Islet of Langerhans (tissue), 1 donor: ENCODE results near the gene DISC1.
"Not testable (repeated sequence)": the region's sequence is repeated elsewhere in the genome, so short reads cannot be mapped to it uniquely, and the experiment has no call there.

Source experiments
- FAIRE-seq: peaks from one replicate; lab custom pipeline; 2011; peaks lifted over from hg19 to GRCh38; lab: Jason Lieb, UNC

Gene DISC1

DNA sequence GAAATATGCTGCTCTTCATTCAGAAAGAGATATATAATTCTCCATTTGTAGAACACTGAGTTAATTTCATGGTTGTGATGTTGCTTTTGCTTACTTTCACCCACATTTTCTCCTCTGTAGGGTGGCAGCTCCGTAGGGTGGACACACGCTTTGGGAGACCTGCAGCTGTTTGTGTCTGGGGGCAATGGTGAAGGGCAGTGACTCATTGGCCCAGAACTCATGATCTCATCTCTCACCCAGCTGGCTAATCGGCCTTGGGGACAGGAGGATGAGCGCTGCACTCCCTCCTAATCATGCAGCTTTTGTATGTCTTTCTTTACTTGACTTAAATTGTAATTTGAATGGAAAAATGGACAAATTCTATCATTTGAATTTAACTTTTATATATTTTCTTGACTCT, 9.6 kb downstream of the DISC1 start:
- FAIRE-seq, result no peak

DNA sequence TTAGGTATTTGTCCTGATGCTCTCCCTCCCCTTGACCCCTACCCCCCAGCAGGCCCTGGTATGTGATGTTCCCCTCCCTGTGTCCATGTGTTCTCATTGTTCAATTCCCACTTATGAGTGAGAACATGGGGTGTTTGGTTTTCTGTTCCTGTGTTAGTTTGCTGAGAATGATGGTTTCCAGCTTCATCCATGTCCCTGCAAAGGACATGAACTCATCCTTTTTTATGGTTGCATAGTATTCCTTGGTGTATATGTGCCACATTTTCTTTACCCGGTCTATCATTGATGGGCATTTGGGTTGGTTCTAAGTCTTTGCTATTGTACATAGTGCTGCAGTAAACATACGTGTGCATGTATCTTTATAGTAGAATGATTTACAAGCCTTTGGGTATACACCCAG, 10.3 kb downstream of the DISC1 start:
- not testable (repeated sequence) for FAIRE-seq

DNA sequence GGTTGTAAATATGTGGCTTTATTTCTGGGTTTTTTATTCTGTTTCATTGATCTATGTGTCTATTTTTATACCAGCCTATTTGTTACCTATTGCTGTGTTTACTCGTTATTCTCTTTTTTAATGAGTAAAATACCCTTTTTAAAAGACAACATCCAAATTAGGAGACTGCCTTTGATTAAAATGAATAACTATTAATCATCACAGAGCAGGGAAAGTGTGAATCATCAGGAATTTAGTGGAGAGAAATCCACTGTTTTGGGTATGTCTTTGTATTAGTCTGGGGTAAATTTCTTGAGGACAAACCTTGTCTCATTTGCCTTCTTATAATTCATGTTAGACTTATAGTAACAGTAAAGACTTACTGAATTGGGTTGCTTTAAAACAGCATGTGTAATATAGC, 12.1 kb downstream of the DISC1 start:
- no peak for FAIRE-seq

DNA sequence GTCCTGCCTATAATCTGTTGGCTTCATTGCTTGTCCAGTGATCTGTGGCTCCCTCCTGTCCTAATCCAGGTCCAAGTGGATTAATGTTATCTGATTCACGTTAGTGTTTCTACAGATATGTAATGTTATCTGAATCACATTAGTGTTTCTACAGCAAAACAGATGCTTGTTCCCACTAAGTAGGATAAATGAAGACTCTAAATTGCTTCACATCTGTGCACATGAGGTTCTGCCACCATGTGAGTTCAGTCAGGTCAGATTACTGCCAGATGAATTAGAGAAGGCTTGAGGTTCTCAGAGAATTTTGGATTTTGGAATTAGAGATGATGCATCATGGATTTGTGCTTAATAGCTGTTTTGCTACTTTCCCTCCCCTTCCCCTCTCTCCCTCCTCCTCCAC, 13.2 kb downstream of the DISC1 start:
- no peak for FAIRE-seq

DNA sequence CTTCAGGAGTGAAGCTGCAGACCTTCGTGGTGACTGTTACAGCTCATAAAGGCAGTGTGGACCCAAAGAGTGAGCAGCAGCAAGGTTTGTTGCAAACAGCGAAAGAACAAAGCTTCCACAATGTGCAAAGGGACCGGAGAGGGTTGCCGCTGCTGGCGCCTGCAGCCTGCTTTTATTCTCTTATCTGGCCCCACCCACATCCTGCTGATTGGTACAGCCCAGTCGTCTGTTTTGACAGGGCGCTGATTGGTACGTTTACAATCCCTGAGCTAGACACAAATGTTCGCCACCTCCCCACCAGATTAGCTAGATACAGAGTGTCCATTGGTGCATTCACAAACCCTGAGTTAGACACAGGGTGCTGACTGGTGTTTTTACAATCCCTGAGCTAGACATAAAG, 14.9 kb downstream of the DISC1 start:
- FAIRE-seq, result not testable (repeated sequence)

DNA sequence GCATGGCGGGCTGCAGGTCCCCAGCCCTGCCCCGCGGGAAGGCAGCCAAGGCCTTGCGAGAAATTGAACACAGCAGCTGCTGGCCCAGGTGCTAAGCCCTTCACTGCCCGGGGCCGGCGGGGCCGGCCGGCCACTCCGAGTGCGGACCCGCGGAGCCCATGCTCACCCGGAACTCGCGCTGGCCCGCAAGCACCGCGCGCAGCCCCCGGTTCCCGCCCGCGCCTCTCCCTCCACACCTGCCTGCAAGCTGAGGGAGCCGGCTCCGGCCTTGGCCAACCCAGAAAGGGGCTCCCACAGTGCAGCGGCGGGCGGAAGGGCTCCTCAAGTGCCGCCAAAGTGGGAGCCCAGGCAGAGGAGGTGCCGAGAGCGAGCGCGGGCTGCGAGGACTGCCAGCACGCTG, 15.5 kb downstream of the DISC1 start:
- FAIRE-seq, result not testable (repeated sequence)

DNA sequence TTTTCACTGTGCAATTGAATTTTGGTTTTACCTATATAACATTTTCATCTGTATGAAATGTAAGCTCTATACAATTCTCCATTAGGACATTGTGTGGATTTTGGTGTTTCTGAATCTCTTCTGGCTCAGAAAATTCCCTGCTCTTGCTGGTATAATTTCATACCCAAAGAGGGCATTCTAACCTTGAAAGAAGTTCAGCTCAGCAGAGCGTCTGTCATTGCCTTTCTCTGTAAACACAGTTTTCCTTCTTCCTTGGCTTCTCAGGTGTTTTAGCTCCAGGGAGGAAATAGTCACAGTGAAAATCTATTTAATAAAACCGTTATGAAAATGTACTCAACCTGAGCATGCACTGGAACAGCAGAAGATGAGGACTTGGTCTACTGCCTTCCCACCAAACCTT, 16.0 kb downstream of the DISC1 start:
- no peak for FAIRE-seq

DNA sequence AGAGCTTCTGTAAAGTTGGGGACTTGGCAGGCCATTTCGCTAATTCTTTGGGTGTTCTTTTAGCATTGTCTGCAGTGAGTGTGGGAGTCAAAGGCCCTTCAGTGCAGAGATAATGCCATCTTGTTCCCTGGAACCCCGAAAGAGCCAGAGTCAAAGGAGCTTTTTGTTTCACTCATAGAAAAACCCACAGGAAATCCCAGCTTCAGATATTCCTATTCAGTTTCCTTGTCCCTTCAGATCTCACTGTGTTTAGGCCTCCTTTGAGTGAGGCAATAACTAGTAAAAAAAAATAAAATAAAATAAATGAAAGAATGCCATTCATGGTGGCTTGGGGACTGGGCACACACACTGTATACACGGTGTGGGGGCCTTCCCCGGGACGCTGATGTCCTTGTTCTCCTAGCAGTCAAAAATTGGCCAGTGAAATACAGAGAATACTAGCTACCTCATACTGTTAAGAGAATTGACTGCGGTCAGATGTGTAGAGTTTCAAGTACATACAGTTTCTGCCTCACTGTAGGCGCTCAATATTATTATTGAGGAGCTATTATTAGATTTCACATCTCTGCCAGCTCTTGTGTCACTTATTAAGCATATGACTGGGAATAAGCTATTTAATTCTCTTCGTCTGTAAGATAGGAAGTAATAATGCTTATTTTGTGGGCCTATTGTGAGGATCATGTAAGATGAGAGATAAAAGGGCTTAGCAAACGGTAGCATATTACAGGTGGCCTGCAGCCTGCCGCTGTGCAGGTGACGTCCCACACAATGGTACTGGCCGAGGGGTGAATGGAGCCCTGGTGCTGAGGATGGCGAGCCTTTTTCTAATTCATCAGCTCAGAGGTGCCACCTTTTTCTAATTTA, 16.7 kb downstream of the DISC1 start:
- no peak for FAIRE-seq

DNA sequence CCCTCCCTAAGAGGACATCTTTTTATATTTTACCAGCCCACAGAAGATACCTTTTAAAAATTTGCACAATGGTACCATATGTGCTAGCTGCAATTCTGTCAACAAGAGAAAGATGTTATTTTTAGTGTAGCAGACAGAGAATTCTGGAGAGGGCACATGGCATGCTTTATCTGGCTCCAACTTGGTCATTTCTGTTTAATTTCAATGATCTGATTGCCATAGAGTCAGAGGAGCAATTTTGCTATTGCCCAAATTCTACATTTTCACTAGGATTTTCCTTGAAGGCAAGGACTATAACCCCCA, 17.3 kb downstream of the DISC1 start:
- FAIRE-seq, result no peak

DNA sequence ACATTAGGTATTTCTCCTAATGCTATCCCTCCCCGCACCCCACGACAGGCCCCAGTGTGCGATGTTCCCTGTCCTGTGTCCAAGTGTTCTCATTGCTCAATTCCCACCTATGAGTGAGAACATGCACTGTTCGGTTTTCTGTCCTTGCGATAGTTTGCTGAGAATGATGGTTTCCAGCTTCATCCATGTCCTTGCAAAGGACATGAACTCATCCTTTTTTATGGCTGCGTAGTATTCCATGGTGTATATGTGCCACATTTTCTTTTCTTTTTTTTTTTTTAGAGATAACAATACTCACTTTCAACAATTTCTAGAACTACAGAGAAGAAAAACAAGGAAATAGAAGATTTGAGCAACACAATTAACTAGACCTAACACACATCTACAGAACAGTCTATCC, 19.0 kb downstream of the DISC1 start:
- FAIRE-seq, result not testable (repeated sequence)

DNA sequence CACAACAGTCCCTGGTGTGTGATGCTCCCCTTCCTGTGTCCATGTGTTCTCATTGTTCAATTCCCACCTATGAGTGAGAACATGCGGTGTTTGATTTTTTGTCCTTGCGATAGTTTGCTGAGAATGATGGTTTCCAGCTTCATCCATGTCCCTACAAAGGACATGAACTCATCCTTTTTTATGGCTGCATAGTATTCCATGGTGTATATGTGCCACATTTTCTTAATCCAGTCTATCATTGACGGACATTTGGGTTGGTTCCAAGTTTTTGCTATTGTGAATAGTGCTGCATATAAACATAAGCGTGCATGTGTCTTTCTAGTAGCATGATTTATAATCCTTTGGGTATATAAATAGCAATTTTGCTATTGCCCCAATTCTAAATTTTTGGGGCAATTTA, 19.6 kb downstream of the DISC1 start:
- FAIRE-seq, result not testable (repeated sequence)

DNA sequence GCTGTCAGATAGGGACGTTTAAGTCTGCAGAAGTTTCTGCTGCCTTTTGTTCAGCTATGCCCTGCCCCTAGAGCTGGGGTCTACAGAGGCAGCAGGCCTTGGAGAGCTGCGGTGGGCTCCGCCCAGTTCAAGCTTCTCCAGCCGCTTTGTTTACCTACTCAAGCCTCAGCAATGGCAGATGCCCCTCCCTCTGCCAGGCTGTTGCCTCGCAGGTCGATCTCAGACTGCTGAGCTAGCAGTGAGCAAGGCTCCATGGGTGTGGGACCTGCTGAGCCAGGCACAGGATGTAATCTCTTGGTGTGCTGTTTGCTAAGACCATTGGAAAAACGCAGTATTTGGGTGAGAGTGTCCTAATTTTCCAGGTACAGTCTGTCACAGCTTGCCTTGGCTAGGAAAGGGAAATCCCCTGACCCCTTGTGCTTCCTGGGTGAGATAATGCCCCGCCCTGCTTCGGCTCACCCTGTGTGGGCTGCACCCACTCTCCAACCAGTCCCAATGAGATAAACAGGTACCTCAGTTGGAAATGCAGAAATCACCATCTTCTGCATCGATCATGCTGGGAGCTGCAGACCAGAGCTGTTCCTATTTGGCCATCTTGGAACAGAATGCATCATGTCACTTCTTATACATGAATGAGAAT, 25.2 kb downstream of the DISC1 start:
- not testable (repeated sequence) for FAIRE-seq

DNA sequence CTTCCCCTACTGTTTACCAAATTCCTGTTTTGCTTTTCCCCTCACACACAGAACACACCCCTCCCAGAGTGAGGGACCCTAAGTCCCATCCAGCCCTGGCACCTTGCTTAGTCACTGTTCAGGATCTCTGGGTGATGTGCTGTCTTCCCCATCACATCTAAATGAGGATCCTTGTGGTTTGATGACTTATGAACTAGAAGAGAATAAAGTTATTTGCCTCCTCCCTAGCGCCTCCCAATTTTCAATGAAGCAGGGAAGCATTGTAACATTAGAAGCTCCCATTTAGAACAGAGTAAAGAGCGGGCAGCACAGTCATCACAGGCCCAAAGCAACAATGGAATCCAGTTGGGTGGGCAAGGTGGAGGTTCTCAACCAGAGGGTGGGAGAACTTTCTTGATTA, 27.0 kb downstream of the DISC1 start:
- FAIRE-seq, result no peak

DNA sequence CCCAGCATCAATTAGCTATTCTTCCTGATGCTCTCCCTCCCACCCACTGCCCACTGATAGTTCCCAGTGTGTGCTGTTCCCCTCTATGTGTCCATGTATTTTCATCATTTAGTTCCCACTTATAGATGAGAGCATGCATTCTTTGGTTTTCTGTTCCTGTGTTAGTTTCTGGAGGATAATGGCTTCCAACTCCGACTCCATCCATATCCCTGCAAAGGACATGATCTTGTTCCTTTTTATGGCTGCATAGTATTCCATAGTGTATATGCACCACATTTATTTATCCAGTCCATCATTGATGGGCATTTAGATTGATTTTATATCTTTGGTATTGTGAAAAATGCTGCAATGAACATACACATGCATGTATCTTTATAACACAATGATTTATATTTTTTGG, 30.2 kb downstream of the DISC1 start:
- no peak for FAIRE-seq

DNA sequence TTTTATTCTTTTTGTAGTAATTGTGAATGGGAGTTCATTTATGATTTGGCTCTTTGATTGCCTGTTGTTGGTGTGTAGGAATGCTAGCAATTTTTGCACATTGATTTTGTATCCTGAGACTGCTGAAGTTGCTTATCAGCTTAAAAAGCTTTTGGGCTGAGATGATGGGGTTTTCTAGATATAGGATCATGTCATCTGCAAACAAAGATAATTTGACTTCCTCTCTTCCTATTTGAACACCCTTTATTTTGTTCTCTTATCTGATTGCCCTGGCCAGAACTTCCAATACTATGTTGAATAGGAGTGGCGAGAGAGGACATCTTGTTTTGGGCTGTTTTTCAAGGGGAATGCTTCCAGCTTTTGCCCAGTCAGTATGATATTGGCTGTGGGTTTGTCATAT, 31.6 kb downstream of the DISC1 start:
- not testable (repeated sequence) for FAIRE-seq

DNA sequence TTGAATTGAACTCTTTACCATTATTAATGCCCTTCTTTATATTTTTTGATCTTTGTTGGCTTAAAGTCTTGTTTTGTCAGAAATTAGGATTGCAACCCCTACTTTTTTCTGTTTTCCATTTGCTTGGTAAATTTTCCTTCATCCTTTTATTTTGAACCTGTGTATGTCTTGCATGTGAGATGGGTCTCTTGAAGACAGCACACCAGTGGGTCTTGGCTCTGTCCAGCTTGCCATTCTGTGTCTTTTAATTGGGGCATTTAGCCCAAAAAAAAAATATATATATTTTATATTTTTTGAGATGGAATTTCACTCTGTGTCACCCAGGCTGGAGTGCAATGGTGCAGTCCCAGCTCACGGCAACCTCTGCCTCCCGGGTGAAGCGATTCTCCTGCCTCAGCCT, 33.6 kb downstream of the DISC1 start:
- no peak for FAIRE-seq

DNA sequence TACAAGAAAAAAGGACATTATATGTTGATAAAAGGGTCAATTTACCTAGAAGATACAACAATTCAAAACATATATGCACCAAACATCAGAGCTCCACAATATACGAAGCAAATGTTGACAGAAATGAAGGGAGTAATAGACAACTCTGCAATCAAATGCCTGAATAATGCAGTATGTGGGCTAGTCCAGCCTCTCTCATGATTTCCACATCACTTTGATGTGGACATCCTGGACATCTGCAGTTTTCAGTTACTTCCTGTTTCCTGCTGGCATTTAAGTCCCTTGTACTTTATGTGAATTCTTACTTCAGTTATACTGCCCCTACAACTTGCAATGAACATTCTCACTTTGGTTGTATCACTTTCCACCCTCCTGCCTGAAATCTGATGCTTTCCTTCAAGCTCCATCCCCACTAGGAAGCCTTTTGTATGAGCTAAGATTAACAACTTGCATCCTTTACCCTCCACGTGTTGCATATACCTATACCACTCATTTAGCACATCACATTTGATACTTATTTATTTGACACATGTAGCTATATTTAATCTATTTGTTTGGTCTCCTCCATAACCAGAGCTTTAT, 36.7 kb downstream of the DISC1 start:
- no peak for FAIRE-seq

DNA sequence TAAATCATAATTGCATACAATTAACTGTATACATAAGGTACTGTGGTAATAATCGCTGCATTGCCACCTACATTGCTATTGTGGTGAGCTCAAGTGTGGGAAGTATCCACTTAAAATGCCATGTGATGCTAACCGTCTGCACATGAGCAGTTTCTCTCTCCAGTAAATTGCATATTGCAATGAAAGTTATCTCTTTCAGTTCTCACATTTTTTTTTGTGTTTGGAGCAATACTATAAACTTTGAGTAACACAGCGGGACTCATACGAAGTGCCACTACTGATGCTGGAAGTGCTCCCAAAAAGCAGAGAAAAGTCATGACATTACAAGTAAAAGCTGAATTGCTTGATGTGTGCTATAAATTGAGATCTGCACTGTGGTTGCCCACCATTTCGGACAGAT, 38.5 kb downstream of the DISC1 start:
- no peak for FAIRE-seq

DNA sequence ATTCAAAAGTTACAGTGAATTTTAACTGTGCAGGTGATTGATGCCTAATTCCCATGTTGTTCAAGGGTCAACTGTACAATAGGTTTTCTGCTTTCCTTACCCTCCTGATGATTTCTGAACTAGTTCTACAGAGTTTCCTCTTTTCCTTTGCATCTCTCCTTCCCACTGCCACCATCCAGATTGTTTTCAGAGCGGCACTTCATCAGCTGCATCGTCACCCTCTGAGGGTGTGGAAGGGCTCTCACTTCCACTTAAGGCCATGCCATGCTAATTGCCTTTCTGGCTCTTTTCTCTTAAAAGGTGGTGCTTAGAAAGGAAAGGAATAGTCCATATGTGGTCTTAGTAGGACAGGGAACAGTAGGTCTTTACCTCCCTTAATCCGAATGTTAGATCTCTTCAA, 39.1 kb downstream of the DISC1 start:
- FAIRE-seq, result no peak

DNA sequence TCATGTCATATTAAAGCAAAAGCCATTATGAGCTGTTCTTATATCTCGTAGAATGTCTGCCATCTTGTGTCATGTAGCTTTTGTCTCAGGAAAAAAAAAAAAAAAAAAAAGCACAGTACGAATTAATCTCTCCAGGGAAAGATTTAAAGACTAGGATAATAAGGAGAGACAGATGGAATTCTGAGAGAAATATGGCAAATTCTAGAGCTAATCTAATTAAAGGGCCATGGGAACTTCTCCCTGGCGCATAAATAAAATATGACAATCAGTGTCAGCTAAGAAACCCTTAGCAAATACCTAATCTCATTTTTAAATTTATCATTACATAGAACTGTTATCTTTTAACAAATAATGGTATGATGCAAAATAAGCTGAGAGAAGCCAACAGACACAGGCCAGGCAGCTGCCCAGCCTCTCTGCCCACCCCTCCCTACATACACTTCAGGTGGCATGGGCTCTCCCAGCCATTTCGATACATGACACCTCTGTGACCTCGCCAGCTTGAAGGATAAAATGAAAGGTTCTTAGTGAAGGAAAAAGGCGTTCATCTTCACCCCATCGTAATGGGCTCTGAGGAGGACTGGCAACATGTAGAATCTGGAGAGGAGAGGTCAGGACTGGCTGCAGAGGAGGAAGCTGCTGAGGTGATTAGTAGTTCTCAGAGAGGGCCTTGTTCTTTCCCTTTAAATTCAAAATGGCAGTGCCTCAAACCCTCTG, 39.8 kb downstream of the DISC1 start:
- no peak for FAIRE-seq

DNA sequence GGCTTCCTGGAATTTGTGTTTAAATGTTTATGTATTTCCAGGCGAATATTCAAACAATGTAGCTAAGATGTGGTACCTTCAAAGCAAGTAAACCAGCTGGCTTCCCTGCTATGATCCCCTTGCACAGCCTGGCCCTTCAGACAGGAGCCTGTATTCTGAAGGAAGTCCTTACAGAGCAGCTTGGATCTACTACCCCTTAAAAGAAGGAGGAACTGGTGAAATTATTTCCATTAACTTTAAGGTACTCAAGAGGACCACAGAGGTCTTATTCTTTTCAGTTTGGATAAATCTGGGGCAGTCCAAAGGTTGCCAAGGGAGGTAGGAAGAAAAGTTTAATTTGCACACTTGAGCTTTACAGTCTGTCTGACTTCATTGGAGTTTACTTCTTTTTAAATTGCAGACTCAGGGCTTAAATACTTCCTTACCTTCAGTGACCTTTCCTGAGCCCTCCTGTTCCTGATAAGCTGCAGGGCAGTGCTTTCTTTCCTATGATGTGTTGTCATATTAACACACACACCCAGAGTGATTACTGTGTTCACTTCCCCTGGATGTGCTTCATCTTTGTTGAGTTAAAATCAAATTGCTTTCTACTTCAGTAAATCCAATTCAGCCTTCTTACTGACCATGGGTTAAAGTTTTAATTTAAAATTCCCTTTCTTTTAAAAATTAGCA, 40.5 kb downstream of the DISC1 start:
- FAIRE-seq, result no peak

DNA sequence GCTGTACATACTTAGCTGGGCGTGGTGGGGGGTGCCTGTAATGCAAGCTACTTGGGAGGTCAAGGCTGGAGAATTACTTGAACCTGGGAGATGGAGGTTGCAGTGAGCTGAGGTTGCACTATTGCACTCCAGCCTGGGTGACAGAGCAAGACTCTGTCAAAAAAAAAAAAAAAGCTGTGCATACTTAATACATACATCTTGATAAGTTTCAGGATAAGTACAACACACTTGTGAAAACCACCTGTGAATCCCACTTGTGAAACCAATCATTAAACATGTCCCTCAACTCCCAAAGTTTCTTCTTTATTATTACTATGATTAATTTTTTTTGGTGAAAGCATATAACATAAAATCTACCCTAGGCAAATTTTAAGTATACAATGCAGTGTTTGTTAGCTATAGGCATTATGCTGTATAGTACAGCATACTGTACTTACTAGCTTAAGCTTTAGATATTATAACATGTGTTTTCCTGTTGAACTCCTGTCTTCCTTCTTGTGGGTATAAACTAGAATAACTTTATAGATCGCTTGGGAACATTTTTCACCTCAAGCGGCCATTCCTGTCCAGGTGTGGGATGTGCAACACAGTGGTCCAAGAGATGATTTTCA, 41.4 kb downstream of the DISC1 start:
- FAIRE-seq, result no peak
